GM19238 (cell line): ENCODE results near the gene TIFAB.
"Not testable (repeated sequence)": the region's sequence is repeated elsewhere in the genome, so short reads cannot be mapped to it uniquely, and the experiment has no call there.

Experiments used
- DNase-seq: peaks from one replicate; pipeline ENCODE4 v3.0.0; 2011; ENCODE audit warnings: low spot score; ENCODE audit not compliant: insufficient read length

TIFAB gene, protein sequence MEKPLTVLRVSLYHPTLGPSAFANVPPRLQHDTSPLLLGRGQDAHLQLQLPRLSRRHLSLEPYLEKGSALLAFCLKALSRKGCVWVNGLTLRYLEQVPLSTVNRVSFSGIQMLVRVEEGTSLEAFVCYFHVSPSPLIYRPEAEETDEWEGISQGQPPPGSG

GRCh38 chr5:135452321-135453030 is at the start of gene TIFAB:
TSS of gene TIFAB (minus strand) at chr5:135452351. CDS start at chr5:135449939, 2,412 bp downstream.
- DNase-seq, result no peak

DNA sequence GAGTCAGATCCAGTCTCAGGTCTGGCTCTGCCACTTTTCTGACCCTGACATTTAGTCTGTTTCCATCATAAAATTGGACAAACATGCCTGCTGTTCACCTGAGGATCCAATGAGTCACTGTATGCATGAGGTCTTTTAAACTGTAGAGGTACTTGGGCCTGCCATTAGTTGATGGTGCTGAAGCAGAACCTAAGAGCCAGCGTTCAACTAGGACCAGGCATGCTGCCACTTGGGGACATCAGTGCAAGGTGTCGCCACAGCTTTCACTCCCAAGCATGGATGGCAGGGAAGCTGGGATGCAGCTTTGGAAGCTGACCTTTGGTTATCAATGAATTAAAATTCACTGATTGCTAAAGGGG is 46.5 kb upstream of the TIFAB start:
- DNase-seq, result no peak

GRCh38 chr5:135497971-135498636 is 46.0 kb upstream of the TIFAB start:
- no peak for DNase-seq

DNA sequence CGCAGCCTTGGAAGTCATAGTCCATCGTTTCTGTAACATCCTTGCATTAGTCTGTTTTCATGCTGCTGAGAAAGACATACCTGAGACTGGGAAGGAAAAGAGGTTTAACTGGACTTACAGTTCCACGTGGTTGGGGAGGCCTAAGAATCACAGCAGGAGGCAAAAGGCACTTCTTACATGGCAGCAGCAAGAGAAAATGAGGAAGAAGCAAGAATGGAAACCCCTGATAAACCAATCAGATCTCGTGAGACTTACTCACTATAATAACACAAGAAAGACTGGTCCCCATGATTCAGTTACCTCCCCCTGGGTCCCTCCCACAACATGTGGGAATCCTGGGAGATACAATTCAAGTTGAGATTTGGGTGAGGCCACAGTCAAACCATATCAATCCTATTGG is 43.4 kb upstream of the TIFAB start:
- not testable (repeated sequence) for DNase-seq

DNA sequence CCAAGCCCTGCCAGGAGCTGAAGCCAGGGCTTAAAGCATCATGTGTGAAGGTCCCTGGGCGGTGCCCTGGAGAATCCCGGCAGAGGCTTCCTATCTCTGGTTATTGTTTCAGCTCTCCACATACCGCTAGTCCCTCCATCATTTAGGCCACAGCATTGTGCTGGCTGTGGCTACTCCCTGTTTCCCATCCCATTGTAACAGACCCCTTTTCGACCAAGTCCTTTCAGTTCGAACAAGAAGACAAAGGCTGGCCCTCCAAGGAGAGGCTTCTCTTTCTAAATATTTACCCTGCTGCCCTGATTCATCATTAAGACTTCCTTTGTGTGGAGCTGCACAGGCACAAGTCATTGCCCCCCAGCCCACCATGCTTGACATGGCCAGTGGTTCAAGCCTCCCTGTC is 42.0 kb upstream of the TIFAB start:
- no peak for DNase-seq

DNA sequence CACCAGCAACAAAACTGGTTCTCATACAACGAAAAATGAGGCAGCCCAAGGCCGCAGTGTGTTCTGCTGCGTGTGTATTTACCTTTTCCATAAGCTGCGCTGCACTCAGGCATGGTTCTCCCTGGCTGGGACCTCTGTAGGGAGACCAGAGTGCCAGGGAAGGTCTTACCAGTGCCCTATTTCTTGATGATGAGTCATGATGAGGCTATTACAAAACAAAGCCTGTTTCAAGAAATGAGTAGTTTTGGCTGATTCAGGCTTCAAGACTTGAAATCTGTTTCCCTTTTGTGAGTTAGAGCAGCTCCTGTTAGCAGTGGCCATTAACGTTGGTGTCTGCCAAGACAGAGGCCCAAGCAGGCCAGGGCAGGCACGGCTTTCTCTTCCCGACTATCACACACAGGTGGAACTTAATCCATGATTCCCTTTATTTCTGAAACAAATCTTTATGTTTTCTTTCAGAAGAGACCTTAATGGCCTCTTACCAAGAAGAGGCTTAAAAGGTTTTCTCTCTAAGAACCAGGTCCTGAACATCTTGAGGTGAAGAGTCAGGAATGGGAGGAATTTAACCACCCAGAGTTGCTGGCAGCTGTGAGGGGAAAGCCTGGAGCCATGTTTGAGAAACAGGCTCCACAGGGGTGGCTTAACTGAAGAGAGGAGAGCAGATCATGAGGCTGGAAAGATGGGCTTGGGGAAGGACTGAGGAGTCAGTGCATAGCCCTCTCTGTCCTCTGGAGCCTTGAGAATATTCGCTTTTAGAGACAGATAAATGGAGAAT is 41.4 kb upstream of the TIFAB start:
- DNase-seq, result no peak

DNA sequence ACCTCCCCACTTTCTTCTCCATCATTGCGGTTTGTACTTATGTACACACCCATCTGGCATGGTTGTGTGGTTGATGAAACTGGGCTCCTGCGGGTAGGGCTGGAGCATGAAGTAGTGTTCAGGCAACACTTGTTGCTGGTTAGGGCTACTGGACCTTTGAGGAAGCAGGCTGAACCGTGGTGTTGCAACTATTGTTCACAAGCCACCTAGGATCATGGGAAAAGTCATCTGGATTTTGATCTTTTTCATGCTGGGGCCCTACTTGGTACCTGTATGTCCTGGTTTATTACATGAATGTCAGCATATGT is 40.1 kb upstream of the TIFAB start:
- DNase-seq, result no peak

DNA sequence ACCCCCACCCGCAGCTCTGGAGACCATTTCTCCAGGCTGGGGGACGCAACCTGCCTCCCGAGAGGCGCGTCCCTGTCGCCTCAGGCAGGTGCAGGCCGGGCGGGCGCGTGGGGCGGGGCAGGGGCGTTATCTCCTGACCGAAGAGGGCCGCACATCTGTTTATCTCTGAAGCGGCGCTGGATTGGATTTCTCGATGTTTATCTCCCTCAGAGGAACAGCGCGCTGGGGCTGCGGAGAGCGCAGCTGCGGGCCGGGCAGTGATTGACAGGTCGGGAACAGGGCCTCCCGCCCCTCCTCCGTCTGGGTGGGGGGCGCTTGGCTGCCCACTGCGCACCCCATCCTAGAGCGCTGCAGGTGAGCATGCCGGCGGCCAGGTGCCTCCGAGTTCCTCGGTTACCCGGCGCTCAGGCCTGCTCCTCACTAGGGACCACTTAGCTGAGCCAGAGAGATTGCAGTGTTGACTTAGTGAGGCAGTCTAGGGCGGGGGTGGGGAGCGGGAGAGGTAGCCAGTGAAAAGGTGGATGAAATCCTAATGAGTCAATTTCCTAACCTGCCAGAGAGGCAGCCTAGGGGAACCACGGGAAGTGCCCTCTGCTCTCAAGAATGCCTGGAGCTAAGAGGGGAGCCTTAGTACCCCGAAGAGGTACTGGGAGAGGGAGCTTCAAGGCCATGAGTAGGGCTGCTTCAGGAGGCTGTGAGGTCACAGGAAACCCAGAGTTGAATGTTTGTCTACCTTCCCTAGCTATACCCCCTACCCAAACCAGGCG is 39.6 kb upstream of the TIFAB start:
- no peak for DNase-seq

DNA sequence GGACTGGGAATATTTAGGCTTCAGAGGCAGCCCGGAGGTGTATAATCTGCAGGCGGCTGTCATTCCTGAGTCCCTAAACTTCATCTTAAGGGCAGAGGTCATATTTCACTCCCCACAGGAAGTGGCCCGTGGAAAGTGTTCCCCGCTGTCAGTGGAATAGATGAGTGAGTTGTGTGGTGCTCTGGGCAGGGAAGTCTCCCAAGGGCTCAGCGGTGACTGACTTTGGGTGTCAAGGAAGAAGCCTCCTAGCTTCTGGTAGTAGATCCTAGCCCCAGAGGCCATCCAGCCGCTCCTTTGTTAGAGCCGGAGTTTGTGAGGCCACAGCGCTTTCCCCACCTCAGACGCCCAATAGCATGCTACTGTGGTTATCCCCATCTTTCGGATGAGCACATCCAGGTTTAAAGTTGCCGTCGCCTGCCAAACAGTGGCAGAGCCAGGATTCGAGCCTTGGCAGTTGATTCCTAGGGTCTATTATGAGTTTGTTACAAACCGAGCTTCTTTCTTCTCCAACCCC is 38.9 kb upstream of the TIFAB start:
- no peak for DNase-seq

DNA sequence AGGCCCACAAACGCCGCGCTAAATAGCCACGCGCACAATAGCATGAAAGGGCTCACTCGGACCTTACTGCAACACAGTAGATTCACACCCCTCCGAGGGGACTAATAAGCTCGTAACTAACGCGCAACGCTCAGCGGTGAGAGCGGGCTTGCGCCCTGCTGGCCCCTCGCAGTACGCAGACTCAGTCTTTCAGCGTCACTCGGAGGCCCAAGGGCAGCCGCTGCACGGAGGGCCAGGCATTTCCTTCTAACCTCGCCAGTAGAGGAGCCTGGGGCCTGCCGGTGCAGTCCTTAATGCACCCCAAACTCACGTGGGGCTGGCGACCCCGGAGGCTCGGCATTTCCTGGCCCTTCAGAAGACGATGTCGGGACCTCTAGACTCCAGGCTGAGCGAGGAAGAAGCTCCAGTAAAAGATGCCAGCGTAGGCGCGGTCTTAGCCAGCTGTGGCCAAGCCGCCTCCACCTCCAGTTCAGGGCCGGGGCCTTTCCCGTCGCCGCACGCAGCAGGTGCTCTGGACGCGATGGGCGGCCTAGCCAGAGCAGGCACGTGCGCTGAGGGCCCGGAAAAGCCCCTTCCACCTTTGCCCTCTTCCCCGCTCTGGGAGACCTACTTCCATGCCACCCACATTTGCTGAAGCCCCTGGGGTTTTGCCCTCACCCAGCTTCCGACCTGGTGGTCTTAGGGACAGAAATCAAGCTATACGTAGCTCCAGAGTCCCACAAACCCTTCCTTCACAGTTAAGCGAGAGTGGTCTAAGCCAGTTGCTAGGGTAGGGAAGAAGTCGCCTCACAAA is 38.3 kb upstream of the TIFAB start:
- DNase-seq, result no peak

DNA sequence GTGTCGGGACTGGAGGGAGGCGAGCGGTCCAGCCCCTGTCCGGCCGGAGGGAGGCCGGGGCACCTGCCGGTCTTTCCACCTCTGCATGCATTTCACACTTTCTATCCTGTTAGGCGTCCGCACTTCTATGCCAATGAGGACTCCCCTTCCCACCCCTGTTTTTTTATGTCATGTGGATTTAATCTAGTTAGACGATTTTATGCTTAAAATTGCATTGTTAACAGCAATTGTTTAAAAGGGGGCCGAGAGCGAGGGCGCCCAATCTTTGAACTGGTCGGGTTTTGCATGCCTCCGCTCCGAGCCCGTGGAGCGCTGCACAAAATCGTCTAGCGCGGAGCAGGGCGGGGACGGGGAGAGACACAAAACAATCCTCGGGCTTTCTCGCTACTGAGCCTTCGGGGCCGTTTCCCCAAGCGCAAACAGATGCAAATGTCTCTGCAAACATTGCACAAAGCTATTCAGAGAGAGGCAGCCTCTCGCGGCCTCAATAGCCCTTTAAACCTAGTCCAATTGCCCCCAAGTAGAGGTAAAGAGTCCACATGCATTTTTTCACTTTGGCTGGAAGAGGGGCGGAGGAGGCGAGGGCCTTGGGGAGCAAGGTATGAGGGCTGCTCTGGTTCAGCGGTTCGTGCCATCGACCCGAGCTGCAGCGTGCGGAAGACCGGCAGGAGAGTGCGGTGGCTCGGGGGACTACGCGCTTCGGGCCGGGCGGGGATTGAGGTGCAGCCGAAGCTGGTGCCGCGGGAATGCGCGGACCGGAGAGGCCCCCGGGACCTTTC is 37.5 kb upstream of the TIFAB start:
- DNase-seq, result no peak

DNA sequence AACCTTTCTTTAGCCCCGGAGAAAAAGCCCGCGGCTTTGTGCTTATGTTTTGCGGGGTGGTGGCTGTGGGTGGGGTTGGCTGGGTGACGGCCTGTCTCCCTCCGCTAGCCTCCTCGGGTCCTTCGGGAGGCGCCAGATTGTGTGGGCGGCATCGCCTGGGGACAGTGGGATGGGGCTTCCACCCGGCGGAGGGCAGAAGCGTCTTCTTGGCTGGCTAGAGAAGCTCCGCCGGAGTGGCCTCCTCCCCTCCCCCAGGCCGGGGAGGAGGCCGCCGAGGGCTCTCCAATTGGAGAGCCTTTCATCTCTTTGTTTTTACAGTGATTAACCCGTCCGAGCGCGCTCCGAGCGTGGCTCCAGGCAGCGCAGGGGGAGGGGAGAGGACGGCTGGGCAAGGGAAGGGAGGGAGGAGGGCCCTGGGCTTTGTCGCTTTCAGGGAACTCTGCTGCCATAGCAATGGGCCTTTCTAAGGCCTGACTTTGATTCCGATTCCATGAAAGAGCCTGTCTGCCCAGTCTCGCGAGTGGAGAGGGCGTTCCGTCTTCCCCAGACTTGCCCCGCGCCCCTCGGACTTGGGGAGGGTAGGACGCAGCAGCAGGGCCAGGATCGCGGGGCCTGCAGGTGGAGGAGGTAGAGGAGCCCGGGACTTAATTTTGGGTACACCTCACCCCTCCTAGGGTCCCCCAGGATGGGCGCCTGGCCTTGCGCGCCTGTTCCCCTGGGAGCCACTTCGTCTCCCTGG is 36.7 kb upstream of the TIFAB start:
- no peak for DNase-seq

DNA sequence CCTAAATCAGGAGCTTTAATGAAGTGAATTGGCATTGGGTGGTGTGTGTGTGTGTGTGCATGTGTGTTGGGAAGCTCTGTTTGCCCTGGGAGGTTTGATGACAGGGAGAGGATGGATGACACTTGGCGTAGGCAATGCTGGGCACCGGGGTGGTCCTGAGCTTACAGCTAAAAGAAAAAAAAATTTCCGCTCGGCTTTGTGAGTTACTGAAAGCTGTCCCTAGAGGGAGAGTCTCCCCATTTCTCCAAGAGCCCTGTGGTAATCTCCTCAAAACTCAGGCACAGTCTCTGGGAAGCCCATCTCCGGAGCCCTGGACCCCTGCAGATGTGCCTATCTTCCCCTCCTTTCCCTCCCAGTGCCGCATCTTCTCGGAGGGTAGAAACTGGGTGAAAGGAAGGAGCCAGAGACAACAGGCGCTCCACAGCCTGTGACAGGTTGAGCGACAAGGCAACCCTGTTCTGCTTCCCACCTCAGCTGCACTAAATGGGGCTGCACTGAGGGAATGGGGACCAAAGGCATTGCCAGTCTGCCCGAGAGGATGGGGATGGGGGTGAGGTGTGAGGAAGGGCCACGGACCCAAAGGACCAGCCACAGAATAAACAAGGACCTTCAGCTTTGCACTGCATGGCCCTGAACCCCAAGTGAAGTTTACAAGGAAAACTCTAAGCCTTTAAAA is 35.8 kb upstream of the TIFAB start:
- DNase-seq, result no peak

- no peak for DNase-seq
These were observed 34.9 kb upstream of the TIFAB start for GRCh38 chr5:135487037-135487395.

DNA sequence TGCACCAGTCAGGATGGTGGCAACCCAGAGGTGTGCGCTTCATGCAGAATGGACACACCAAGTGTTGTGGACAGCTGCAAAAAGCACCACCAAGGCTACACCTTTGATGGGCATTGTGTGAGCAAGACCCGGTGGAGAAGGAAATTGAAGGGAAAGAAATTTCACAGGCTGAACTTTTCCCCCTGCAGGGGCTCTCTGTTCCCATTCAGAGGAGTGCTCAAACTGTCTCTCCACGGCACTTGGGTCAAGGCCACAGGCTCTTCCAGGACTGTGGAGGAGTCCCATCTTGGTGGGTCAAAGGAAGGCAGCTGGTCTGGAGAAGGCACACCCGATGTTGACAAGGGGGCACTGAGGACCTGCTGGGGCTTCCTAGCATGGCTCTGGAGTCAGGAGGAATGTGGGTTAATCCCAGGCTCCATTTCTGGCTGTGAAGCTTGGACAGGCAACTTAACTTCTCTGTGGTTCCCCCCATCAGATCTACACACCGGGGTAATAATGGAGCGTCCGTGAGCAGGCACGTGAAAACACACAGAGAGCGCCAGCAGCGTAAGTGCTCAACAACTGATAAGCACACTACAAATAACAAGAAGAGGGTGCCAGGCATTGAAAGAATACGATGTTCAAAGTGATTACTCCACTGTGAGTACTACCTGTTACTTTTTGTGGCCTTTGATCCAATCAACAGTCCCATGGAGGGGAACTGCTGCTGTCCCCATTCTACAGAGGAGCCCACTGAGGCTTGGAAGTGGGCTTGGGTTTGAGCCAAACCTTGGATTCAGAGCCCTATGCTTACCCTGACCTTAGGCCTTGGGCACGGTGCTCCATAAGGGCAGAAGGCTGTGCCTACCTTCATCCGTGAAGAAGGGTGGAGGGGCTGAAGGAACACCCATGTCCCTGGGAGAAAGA is 34.2 kb upstream of the TIFAB start:
- no peak for DNase-seq

DNA sequence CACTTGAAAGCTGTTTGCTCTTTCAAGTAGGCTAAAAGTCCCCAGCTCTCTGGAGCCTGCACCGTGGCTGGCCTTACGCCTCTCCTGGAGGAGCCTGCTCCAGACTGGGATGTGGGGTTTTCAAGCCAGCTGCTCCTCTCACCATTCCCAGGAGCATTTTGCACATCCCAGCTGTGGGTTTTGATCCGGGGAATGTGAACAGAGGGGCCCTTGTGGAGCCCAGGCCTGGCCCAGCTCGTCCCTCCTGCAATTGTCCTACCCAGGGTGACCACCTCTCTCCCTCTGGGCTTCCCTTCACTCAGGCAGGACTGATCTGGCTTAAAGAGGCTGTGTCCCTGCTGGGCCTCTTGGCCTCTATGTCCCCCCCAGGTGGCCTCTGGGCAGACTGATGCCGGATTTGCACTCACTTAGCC is 32.5 kb upstream of the TIFAB start:
- no peak for DNase-seq

DNA sequence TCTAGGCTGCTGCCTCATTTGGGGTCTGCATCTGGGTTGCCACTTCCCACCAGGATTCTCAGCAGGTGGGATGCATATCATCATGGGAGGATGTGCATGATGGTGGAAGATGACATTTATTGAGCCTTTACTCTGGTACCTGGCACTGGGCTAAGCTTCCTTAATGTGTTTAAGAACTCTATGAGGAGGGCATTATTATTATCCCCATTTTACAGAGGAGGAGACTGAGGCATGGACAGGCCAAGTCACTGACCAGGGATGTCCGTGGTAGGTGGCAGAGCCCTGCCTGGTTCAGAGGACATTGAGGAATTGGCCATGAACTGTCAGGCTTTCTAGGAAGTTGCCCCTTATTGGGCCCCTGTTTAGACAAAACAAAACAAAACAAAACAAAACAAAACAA is 31.1 kb upstream of the TIFAB start:
- DNase-seq, result no peak
